WI38 (cell line): ENCODE data around the gene SLC4A8.

Experiments used
- H3K4me3 ChIP-seq: 2 replicates; pipeline ENCODE4 v1.5.1; 2011; ENCODE audit warnings: low read depth, mild to moderate bottlenecking, control low read depth, low read length
- TF ChIP-seq, protein P1 (sequence below): IDR thresholded peaks from 2 replicates; pipeline ENCODE4 v1.5.1; 2012; ENCODE audit warnings: low read depth, mild to moderate bottlenecking, control low read depth, low read length

Gene SLC4A8

GRCh38 chr12:51424662-51425539 is at the start of gene SLC4A8:
Gene SLC4A8 (plus strand): TSS chr12:51424831. CDS start chr12:51424988, 157 bp downstream.
- peak within 1 kb of the TSS; percentile 73 for H3K4me3 ChIP-seq
- TF ChIP-seq, protein P1, sequence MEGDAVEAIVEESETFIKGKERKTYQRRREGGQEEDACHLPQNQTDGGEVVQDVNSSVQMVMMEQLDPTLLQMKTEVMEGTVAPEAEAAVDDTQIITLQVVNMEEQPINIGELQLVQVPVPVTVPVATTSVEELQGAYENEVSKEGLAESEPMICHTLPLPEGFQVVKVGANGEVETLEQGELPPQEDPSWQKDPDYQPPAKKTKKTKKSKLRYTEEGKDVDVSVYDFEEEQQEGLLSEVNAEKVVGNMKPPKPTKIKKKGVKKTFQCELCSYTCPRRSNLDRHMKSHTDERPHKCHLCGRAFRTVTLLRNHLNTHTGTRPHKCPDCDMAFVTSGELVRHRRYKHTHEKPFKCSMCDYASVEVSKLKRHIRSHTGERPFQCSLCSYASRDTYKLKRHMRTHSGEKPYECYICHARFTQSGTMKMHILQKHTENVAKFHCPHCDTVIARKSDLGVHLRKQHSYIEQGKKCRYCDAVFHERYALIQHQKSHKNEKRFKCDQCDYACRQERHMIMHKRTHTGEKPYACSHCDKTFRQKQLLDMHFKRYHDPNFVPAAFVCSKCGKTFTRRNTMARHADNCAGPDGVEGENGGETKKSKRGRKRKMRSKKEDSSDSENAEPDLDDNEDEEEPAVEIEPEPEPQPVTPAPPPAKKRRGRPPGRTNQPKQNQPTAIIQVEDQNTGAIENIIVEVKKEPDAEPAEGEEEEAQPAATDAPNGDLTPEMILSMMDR, result peak; percentile 81

- H3K4me3 ChIP-seq, result no peak overlapping the region
- TF ChIP-seq, protein P1, result no peak
These were observed 49.8 kb upstream of the SLC4A8 start for GRCh38 chr12:51374856-51375255.

DNA sequence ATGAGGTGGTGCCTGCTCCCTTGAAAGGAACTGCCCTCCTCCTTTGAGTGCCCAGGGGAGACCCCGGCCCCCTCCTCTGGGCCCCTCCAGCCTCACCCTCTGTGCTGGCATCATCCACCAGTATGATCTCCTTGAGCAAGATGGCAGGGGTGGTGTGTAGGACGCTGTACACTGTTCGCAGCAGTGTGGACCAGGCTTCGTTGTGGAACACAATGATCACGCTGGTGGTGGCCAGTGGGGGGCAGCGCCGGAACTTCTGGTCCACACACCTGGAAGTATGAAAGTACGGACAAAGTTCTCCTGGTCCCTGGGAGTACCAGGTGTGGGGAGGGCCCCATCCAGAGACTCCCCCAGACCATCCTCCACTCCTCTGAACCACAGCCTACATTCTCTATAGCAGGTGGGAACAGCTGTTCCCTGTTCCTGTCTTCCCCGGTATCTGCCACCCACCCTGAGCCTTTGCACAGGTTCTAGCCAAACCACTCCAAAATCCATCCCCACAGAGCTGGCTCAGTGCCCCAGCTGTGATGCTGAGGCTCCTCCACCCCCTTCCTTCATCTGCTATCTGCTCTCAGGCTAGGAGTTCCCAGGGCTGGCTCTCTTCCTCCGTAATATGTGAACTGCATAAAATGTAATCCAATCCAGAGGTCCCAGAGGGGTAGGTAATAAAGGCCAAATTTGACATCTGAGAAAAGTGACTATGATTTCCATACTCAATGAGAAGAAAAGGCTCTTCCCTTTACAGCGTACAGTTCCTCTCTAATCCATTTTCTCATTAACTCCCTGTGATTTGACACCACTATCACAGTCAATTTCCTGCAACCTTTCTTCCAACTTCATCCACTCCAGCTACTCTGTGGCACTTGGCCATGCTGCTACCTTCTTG is 47.3 kb upstream of the SLC4A8 start:
- TF ChIP-seq, protein P1, result no peak

DNA sequence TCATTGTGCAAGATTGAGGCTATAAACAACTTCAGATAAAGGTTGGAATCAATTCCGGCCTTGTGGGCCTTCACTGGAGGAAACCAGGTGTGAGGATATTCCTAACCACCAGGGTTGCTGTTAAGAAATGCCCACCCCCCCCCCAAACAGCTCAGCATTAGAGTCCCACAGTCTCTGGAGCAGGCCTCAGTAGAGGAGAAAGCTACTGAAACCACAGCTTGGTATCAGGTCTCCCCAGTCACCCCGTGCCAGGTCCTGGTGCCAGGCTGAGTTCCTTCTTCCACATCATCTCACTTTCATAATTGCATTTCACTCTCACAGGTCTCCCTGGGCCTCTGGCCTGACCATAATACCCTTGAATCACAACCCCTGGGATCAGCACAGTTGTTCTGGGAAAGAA is 45.9 kb upstream of the SLC4A8 start:
- TF ChIP-seq, protein P1, result no peak
- H3K4me3 ChIP-seq, result no peak overlapping the region

More for the DNA sequence above, 47.3 kb upstream of the SLC4A8 start:
- no peak overlapping the region for H3K4me3 ChIP-seq

GRCh38 chr12:51379571-51379970 is 45.1 kb upstream of the SLC4A8 start:
- TF ChIP-seq, protein P1, result no peak

GRCh38 chr12:51381226-51382079 is 43.2 kb upstream of the SLC4A8 start:
- TF ChIP-seq, protein P1, result no peak
- no peak overlapping the region for H3K4me3 ChIP-seq

More at GRCh38 chr12:51379571-51379970, 45.1 kb upstream of the SLC4A8 start:
- H3K4me3 ChIP-seq, result no peak overlapping the region
